GM23338 (cell line): ENCODE results near the gene SCO2.
A peak's percentile ranks its signal among the peaks of the same experiment; 100 is the strongest.

Source experiments
- CREB1 ChIP-seq: fragments of 250-450 bp; sonication (Bioruptor Pico); IDR thresholded peaks from 2 replicates; pipeline ENCODE4 v1.5.0; 2020; ENCODE audit warnings: low read depth, mild to moderate bottlenecking, moderate library complexity
- EZH2 ChIP-seq: fragments of 200-600 bp; sonication (generic); IDR thresholded peaks from one replicate; pipeline ENCODE4 v1.8.0; 2017; ENCODE audit warnings: antibody characterized with exemption, mild to moderate bottlenecking, low read depth; ENCODE audit not compliant: unreplicated experiment
- EZH2phosphoT487 ChIP-seq: fragments of 200-600 bp; sonication (generic); IDR thresholded peaks from one replicate; pipeline ENCODE4 v1.8.1; 2018; ENCODE audit warnings: antibody characterized with exemption; ENCODE audit not compliant: unreplicated experiment
- JUNB ChIP-seq: IDR thresholded peaks from one replicate; pipeline ENCODE4 v1.6.1; 2016; ENCODE audit warnings: antibody characterized with exemption; ENCODE audit not compliant: unreplicated experiment
- NANOG ChIP-seq: IDR thresholded peaks from 2 replicates; pipeline ENCODE4 v1.6.1; 2016; ENCODE audit warnings: antibody characterized with exemption, borderline replicate concordance
- POLR2AphosphoS5 ChIP-seq: IDR thresholded peaks from 2 replicates; pipeline ENCODE4 v1.6.1; 2016; ENCODE audit warnings: antibody characterized with exemption, low read depth
- STAT1 ChIP-seq: IDR thresholded peaks from one replicate; pipeline ENCODE4 v1.6.1; 2016; ENCODE audit warnings: antibody characterized with exemption; ENCODE audit not compliant: unreplicated experiment
- ZNF114 ChIP-seq: fragments of 250-450 bp; sonication (Bioruptor Pico); IDR thresholded peaks from 2 replicates; pipeline ENCODE4 v1.5.0; 2020; ENCODE audit warnings: mild to moderate bottlenecking, moderate library complexity
- TF ChIP-seq, protein P1 (sequence below), 2 experiments: fragments of 200-600 bp in 1 of 2; sonication (generic) in 1 of 2; conservative IDR thresholded peaks; 2 replicates each; pipeline versions ENCODE4 v1.5.1 to v1.6.1; 2016 to 2017; ENCODE audit warnings: antibody characterized with exemption in 2 of 2, low read depth in 2 of 2, mild to moderate bottlenecking in 2 of 2, moderate library complexity in 1 of 2
- TF ChIP-seq, protein P2 (sequence below): IDR thresholded peaks from one replicate; pipeline ENCODE4 v1.6.1; 2018; ENCODE audit warnings: antibody characterized with exemption; ENCODE audit not compliant: unreplicated experiment
- TF ChIP-seq, protein P3 (sequence below): IDR thresholded peaks from 2 replicates; pipeline ENCODE4 v1.6.1; 2016; ENCODE audit warnings: antibody characterized with exemption

DNA sequence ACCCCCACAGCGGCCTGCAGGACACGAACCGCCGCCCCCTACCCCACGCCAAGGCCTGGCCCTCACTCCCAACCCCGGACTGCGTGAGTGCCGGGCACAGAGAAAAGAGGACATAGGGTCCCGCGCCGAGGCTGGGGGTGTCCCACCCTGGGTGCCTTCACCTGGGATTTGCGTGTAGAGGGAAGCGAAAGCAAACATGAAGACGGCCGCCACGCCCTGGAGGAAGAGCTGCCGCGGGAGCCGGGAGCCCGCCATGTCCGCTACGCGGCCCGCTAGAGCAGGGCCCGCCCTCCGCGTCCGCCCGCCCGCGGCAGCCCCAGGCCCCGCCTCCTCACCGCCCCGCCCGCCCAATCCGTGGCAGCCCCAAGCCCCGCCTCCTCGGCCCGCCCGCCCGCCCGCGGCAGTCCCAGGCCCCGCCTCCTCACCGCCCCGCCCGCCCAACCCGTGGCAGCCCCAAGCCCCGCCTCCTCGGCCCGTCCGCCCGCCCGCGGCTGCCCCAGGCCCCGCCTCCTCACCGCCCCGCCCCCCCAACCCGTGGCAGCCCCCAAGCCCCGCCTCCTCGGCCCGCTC is 17.9 kb downstream of the SCO2 start, which contains the start of gene LMF2:
- TF ChIP-seq, protein P1, sequence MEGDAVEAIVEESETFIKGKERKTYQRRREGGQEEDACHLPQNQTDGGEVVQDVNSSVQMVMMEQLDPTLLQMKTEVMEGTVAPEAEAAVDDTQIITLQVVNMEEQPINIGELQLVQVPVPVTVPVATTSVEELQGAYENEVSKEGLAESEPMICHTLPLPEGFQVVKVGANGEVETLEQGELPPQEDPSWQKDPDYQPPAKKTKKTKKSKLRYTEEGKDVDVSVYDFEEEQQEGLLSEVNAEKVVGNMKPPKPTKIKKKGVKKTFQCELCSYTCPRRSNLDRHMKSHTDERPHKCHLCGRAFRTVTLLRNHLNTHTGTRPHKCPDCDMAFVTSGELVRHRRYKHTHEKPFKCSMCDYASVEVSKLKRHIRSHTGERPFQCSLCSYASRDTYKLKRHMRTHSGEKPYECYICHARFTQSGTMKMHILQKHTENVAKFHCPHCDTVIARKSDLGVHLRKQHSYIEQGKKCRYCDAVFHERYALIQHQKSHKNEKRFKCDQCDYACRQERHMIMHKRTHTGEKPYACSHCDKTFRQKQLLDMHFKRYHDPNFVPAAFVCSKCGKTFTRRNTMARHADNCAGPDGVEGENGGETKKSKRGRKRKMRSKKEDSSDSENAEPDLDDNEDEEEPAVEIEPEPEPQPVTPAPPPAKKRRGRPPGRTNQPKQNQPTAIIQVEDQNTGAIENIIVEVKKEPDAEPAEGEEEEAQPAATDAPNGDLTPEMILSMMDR (conservative IDR thresholded peaks at IDR 0.05; ENCODE audit: low read depth in 2 of 2), result no peak
- TF ChIP-seq CREB1 (CRISPR knock-in tag) (no peak), EZH2phosphoT487 (no peak), EZH2 (no peak), POLR2AphosphoS5 (peak; percentile 48; the same call in 1 of the 2 replicates), JUNB (no peak), STAT1 (no peak), ZNF114 (CRISPR knock-in tag) (no peak), NANOG (no peak)
- TF ChIP-seq, protein P2, sequence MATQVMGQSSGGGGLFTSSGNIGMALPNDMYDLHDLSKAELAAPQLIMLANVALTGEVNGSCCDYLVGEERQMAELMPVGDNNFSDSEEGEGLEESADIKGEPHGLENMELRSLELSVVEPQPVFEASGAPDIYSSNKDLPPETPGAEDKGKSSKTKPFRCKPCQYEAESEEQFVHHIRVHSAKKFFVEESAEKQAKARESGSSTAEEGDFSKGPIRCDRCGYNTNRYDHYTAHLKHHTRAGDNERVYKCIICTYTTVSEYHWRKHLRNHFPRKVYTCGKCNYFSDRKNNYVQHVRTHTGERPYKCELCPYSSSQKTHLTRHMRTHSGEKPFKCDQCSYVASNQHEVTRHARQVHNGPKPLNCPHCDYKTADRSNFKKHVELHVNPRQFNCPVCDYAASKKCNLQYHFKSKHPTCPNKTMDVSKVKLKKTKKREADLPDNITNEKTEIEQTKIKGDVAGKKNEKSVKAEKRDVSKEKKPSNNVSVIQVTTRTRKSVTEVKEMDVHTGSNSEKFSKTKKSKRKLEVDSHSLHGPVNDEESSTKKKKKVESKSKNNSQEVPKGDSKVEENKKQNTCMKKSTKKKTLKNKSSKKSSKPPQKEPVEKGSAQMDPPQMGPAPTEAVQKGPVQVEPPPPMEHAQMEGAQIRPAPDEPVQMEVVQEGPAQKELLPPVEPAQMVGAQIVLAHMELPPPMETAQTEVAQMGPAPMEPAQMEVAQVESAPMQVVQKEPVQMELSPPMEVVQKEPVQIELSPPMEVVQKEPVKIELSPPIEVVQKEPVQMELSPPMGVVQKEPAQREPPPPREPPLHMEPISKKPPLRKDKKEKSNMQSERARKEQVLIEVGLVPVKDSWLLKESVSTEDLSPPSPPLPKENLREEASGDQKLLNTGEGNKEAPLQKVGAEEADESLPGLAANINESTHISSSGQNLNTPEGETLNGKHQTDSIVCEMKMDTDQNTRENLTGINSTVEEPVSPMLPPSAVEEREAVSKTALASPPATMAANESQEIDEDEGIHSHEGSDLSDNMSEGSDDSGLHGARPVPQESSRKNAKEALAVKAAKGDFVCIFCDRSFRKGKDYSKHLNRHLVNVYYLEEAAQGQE, result no peak
- TF ChIP-seq, protein P3, sequence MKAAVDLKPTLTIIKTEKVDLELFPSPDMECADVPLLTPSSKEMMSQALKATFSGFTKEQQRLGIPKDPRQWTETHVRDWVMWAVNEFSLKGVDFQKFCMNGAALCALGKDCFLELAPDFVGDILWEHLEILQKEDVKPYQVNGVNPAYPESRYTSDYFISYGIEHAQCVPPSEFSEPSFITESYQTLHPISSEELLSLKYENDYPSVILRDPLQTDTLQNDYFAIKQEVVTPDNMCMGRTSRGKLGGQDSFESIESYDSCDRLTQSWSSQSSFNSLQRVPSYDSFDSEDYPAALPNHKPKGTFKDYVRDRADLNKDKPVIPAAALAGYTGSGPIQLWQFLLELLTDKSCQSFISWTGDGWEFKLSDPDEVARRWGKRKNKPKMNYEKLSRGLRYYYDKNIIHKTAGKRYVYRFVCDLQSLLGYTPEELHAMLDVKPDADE, result no peak
